Neural cell (in vitro differentiated cells): ENCODE data around the gene RAD51B. TPM values are rescaled to one million over a fixed set of nuclear protein-coding genes. Genes with fewer than 3 reads are reported as not detected.

Experiments used
- H2AFZ ChIP-seq: fragments of 200-600, 300-800 bp; sonication (generic), shearing (Covaris generic); 2 replicates; pipeline ENCODE4 v1.6.0; 2014; ENCODE audit warnings: low read depth, mild to moderate bottlenecking, antibody characterized with exemption, low read length, moderate library complexity
- H3F3A ChIP-seq: fragments of 200-600 bp; shearing (Covaris generic); 2 replicates; pipeline ENCODE4 v1.6.1; 2016; ENCODE audit warnings: mild to moderate bottlenecking, moderate library complexity, mixed read lengths, antibody characterized with exemption, low read length; ENCODE audit not compliant: insufficient read depth, poor library complexity, severe bottlenecking
- H3K27ac ChIP-seq: fragments of 200-600, 300-800 bp; sonication (generic), shearing (Covaris generic); 2 replicates; pipeline ENCODE4 v1.5.1; 2014; ENCODE audit warnings: mild to moderate bottlenecking, low read length, moderate library complexity
- H3K27me3 ChIP-seq: fragments of 300-800, 200-600 bp; sonication (generic), shearing (Covaris generic); 2 replicates; pipeline ENCODE4 v1.6.0; 2014; ENCODE audit warnings: mild to moderate bottlenecking, low read depth, low read length, moderate library complexity; ENCODE audit not compliant: insufficient read depth
- H3K36me3 ChIP-seq: fragments of 300-800, 200-600 bp; sonication (generic), shearing (Covaris generic); 2 replicates; pipeline ENCODE4 v1.5.1; 2014; ENCODE audit warnings: mild to moderate bottlenecking, antibody characterized with exemption, low read length, moderate library complexity; ENCODE audit not compliant: insufficient read depth
- H3K4me2 ChIP-seq: fragments of 300-800, 200-600 bp; sonication (generic), shearing (Covaris generic); 2 replicates; pipeline ENCODE4 v1.6.0; 2014; ENCODE audit warnings: mild to moderate bottlenecking, low read length
- H3K4me3 ChIP-seq: fragments of 300-800, 200-600 bp; sonication (generic), shearing (Covaris generic); 2 replicates; pipeline ENCODE4 v1.5.1; 2014; ENCODE audit warnings: mild to moderate bottlenecking, low read length, moderate library complexity
- H3K79me2 ChIP-seq: fragments of 200-600 bp; shearing (Covaris generic); replicated peaks from 2 replicates; pipeline ENCODE4 v1.6.0; 2014; ENCODE audit warnings: mild to moderate bottlenecking, low read length, moderate library complexity; ENCODE audit not compliant: insufficient read depth
- H3K9ac ChIP-seq: fragments of 300-800, 200-600 bp; sonication (generic), shearing (Covaris generic); 2 replicates; pipeline ENCODE4 v1.6.1; 2016; ENCODE audit warnings: mild to moderate bottlenecking, low read length, mixed read lengths
- H3K9me2 ChIP-seq: fragments of 200-600 bp; shearing (Covaris generic); 2 replicates; pipeline ENCODE4 v1.6.1; 2016; ENCODE audit warnings: mild to moderate bottlenecking, low read length, mixed read lengths; ENCODE audit not compliant: insufficient read depth
- H3K9me3 ChIP-seq: fragments of 200-600, 300-800 bp; sonication (generic), shearing (Covaris generic); 2 replicates; pipeline ENCODE4 v1.6.1; 2016; ENCODE audit warnings: mild to moderate bottlenecking, mixed run types, low read length, moderate library complexity, mixed read lengths
- H4K20me1 ChIP-seq: fragments of 200-600 bp; shearing (Covaris generic); 2 replicates; pipeline ENCODE4 v1.6.1; 2016; ENCODE audit warnings: mild to moderate bottlenecking, mixed run types; ENCODE audit not compliant: insufficient read depth
- EP300 ChIP-seq: fragments of 450-650 bp; conservative IDR thresholded peaks from 2 replicates; pipeline ENCODE4 v1.6.1; 2014; ENCODE audit warnings: antibody characterized with exemption, mild to moderate bottlenecking, moderate library complexity; ENCODE audit not compliant: poor library complexity, severe bottlenecking
- EZH2 ChIP-seq: fragments of 200-600, 300-800 bp; shearing (Covaris generic), sonication (generic); IDR thresholded peaks from 2 replicates; pipeline ENCODE4 v1.6.1; 2014; ENCODE audit warnings: antibody characterized with exemption, low read length, borderline replicate concordance, mild to moderate bottlenecking; ENCODE audit not compliant: insufficient read depth, poor library complexity, severe bottlenecking
- MXI1 ChIP-seq: fragments of 450-650 bp; conservative IDR thresholded peaks from 2 replicates; pipeline ENCODE4 v1.6.1; 2014; ENCODE audit warnings: antibody characterized with exemption, mild to moderate bottlenecking; ENCODE audit not compliant: poor library complexity, severe bottlenecking
- POLR2AphosphoS5 ChIP-seq: IDR thresholded peaks from 2 replicates; pipeline ENCODE4 v1.6.1; 2012
- RAD21 ChIP-seq: fragments of 450-650 bp; conservative IDR thresholded peaks from 2 replicates; pipeline ENCODE4 v1.6.1; 2014; ENCODE audit warnings: antibody characterized with exemption, mild to moderate bottlenecking, moderate library complexity
- SMC3 ChIP-seq: fragments of 450-650 bp; conservative IDR thresholded peaks from 2 replicates; pipeline ENCODE4 v1.6.1; 2014; ENCODE audit warnings: antibody characterized with exemption, mild to moderate bottlenecking, moderate library complexity; ENCODE audit not compliant: poor library complexity
- TAF1 ChIP-seq: IDR thresholded peaks from 2 replicates; pipeline ENCODE4 v1.6.1; 2012; ENCODE audit warnings: low read depth
- polyA plus RNA-seq: library from polyadenylated mRNA; depleted of rRNA; stranded (reverse); fragments of >200 nt; gene quantifications from 2 replicates; pipeline ENCODE4 v1.2.3, GENCODE V29; 2014
- TF ChIP-seq, protein P1 (sequence below): fragments of 450-650 bp; IDR thresholded peaks from 2 replicates; pipeline ENCODE4 v1.5.1; 2014; ENCODE audit warnings: antibody characterized with exemption, mild to moderate bottlenecking, moderate library complexity; ENCODE audit not compliant: poor library complexity, severe bottlenecking
- TF ChIP-seq, protein P2 (sequence below): IDR thresholded peaks from 2 replicates; pipeline ENCODE4 v1.6.1; 2012; ENCODE audit warnings: borderline replicate concordance

RAD51B gene
- polyA plus RNA-seq, 1 donor from 2014 or later, result 3.1 TPM

DNA sequence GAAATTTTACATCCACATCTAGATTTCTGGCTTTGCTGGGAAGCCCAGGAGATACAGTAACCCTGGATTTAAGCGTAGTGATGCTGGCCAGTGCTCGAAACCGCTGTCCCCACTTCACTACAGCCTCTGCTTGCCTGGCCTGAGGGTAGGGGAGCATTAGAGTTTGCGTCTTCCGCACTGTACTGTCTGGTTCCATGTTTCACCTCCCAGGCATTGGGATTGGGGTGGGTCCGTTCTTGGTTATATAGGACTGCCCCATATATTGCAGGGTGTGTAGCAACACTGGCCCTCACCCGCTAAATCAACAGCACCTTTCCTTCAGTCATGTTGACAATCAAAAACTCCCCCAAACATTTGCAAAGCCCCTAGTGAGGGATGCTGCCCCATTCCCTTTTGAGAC, 732.5 kb downstream of the RAD51B start:
- no peak overlapping the region for H3K4me3 ChIP-seq
- no peaks in the 10 kb centered on the region for H3K27me3 ChIP-seq
- no peaks in the 10 kb centered on the region for H3K9me2 ChIP-seq
- H2AFZ ChIP-seq, result no peak overlapping the region
- H3K4me2 ChIP-seq, result no peak overlapping the region
- no peaks in the 10 kb centered on the region for H3K36me3 ChIP-seq
- no peak overlapping the region for H3K9ac ChIP-seq
- TF ChIP-seq, protein P1, sequence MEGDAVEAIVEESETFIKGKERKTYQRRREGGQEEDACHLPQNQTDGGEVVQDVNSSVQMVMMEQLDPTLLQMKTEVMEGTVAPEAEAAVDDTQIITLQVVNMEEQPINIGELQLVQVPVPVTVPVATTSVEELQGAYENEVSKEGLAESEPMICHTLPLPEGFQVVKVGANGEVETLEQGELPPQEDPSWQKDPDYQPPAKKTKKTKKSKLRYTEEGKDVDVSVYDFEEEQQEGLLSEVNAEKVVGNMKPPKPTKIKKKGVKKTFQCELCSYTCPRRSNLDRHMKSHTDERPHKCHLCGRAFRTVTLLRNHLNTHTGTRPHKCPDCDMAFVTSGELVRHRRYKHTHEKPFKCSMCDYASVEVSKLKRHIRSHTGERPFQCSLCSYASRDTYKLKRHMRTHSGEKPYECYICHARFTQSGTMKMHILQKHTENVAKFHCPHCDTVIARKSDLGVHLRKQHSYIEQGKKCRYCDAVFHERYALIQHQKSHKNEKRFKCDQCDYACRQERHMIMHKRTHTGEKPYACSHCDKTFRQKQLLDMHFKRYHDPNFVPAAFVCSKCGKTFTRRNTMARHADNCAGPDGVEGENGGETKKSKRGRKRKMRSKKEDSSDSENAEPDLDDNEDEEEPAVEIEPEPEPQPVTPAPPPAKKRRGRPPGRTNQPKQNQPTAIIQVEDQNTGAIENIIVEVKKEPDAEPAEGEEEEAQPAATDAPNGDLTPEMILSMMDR, result no peak
- TF ChIP-seq EZH2 (no peak), TAF1 (no peak), EP300 (no peak), RAD21 (no peak), POLR2AphosphoS5 (no peak)
- TF ChIP-seq, protein P2, sequence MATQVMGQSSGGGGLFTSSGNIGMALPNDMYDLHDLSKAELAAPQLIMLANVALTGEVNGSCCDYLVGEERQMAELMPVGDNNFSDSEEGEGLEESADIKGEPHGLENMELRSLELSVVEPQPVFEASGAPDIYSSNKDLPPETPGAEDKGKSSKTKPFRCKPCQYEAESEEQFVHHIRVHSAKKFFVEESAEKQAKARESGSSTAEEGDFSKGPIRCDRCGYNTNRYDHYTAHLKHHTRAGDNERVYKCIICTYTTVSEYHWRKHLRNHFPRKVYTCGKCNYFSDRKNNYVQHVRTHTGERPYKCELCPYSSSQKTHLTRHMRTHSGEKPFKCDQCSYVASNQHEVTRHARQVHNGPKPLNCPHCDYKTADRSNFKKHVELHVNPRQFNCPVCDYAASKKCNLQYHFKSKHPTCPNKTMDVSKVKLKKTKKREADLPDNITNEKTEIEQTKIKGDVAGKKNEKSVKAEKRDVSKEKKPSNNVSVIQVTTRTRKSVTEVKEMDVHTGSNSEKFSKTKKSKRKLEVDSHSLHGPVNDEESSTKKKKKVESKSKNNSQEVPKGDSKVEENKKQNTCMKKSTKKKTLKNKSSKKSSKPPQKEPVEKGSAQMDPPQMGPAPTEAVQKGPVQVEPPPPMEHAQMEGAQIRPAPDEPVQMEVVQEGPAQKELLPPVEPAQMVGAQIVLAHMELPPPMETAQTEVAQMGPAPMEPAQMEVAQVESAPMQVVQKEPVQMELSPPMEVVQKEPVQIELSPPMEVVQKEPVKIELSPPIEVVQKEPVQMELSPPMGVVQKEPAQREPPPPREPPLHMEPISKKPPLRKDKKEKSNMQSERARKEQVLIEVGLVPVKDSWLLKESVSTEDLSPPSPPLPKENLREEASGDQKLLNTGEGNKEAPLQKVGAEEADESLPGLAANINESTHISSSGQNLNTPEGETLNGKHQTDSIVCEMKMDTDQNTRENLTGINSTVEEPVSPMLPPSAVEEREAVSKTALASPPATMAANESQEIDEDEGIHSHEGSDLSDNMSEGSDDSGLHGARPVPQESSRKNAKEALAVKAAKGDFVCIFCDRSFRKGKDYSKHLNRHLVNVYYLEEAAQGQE, result no peak
- H3F3A ChIP-seq, result no peaks in the 10 kb centered on the region
- H3K27ac ChIP-seq, result no peak overlapping the region
- no peaks in the 10 kb centered on the region for H4K20me1 ChIP-seq
- H3K9me3 ChIP-seq, result no peaks in the 10 kb centered on the region
- H3K79me2 ChIP-seq, result no peaks in the 10 kb centered on the region

DNA sequence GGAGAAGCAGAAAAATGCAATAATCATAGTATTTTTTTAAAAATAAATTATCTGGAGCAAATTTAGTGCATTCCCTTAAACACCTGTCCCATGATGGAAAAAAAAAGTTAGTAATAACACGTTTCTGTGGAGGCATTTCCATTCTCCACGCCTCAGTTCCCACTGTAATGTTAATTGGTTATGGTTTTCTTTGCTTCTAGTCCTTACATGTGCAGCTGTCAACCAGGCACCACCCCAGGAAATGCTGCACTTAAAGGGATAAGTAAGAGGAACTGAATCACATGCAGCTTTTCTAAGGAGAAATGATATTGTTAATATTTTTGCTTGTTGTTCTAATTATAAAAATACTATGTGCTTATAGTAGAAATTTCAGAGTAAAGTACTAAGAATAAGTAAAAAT, 733.0 kb downstream of the RAD51B start:
- Histone ChIP-seq H3K4me3 (no peak overlapping the region), H3K9ac (no peak overlapping the region), H3K27me3 (no peaks in the 10 kb centered on the region), H4K20me1 (no peaks in the 10 kb centered on the region), H2AFZ (no peak overlapping the region), H3K79me2 (no peaks in the 10 kb centered on the region), H3K36me3 (no peaks in the 10 kb centered on the region), H3K4me2 (no peak overlapping the region), H3K9me2 (no peaks in the 10 kb centered on the region), H3F3A (no peaks in the 10 kb centered on the region), H3K9me3 (no peaks in the 10 kb centered on the region), H3K27ac (no peak overlapping the region)
- TF ChIP-seq MXI1 (no peak), SMC3 (no peak), RAD21 (no peak), EZH2 (no peak), EP300 (no peak), POLR2AphosphoS5 (no peak), TAF1 (no peak)
- TF ChIP-seq, protein P1, result no peak
- TF ChIP-seq, protein P2, result no peak
